NCI-H1694 treated with DMSO at 0.1 percent for 48 hours (cell line): ENCODE measurements around the gene CAPZA1.
"Not testable (repeated sequence)": the region's sequence is repeated elsewhere in the genome, so short reads cannot be mapped to it uniquely, and the experiment has no call there.

Experiments
- DNase-seq: peaks from one replicate; lab custom pipeline; 2025; lab: John Stamatoyannopoulos, UW

CAPZA1 gene

DNA sequence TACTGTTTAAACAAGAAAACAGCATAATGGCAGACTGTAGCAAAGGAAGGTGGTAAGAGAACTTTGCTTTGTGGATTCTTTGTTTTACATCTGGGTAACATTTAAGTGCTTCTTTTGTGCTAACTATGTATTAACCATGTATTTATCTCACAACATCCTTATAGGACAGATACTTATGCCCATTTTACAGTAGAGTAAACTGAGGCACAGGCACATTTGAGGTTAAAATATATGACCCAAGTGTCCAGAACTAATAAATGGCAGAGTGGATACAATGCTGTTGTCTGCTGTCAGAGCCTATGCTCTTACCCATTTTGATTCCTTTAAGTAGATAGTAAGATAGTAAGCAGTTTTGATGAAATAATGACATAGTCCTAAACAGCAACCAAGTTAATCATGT is 7.3 kb downstream of the CAPZA1 start:
- no peak for DNase-seq

DNA sequence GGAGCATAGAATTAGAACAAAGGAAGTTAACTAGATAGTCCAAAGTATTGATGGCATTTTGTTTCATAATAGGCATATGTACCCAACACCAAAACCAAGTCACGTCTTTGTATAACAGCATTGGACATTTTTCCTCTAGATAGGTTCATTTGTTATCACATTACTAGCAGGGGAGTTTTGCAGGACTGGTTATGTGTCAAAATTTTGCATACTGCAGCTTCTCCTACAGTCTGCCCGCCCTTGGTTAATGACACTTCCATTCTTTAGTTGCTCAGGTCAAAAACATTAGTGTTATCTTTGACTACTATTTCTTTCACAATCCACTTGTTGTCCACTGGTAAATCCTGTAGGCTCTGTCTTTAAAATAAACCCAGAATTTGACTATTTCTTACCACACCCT is 8.9 kb downstream of the CAPZA1 start:
- no peak for DNase-seq

DNA sequence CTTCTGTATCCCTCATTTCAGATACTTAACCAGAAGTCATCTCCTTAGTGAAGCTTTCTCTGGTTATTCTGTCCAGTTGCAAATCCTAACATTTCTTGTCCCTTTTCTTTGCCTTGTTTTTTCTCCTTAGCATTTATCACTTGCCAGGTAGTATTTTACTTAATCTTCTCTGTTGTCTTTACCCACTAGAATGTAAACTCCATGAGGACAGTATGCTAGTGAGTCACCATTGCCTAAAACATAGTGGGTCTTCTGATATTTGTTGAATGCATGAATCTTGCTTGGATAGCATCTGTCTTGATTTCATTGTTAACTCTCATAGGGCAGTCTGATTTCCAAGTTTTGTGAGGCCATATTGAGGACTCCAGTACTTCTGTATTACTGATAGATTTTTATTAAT is 9.6 kb downstream of the CAPZA1 start:
- DNase-seq, result no peak

GRCh38 chr1:112633628-112634027 is 14.0 kb downstream of the CAPZA1 start:
- no peak for DNase-seq

DNA sequence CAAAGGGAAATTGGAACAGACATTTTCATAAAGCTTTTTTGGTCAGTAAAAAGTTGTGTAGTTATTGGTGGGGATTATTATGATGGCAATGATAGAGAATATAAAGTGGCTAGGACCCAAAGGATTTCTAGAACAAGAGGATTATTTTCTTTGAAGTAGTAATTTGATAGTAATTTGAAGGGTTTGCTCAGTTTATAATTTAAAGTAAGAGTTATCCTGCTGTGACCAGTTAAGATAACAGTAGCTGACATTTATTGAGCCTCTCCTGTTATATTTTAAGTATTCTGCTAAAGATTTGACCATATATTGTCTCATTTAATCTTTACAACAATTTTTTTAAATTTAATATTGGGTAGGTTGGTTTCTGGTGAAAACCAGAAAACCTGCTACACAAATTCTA is 14.7 kb downstream of the CAPZA1 start:
- DNase-seq, result no peak

- DNase-seq, result no peak
Measured at GRCh38 chr1:112636056-112636455, 16.4 kb downstream of the CAPZA1 start.

GRCh38 chr1:112636597-112637253 is 17.1 kb downstream of the CAPZA1 start:
- DNase-seq, result no peak

GRCh38 chr1:112637254-112638109 is 17.9 kb downstream of the CAPZA1 start:
- no peak for DNase-seq

DNA sequence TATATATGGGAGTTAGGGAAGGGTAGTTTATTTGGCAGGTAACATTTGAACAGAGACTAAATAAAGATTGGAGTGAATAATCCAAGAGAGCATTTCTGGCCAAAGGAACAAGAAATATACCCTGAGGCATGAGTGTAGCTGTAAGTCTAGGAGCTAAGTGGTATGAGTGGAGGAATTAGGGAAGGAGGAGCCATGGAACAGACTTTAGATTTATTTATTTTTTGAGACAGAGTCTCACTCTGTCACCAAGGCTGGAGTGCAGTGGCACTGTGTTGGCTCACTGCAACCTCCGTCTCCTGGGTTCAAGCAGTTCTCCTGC is 18.4 kb downstream of the CAPZA1 start:
- DNase-seq, result no peak

- not testable (repeated sequence) for DNase-seq
Measured at GRCh38 chr1:112640437-112640836, 20.8 kb downstream of the CAPZA1 start.

GRCh38 chr1:112643080-112643479 is 23.4 kb downstream of the CAPZA1 start:
- no peak for DNase-seq

GRCh38 chr1:112646225-112646624 is 26.6 kb downstream of the CAPZA1 start:
- DNase-seq, result no peak

GRCh38 chr1:112651205-112651604 is 31.6 kb downstream of the CAPZA1 start:
- no peak for DNase-seq

DNA sequence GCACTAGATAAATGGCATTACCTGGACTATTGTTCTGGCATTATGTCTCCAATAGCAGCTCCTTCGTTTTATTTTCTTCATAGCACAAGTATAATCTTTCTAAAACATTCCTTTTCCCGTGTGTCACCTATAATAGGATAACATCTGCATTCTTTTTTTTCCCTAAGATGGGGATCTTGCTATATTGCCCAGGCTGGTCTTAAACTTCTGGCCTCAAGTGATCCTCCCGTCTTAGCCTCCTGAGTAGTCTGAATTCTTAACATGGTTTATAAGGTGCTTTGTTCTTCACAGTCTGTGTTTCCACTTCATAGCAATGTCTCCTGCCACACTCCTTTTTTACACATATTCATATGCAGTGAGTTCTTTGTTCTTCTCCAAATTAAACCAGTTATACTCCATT is 46.2 kb downstream of the CAPZA1 start:
- DNase-seq, result no peak

DNA sequence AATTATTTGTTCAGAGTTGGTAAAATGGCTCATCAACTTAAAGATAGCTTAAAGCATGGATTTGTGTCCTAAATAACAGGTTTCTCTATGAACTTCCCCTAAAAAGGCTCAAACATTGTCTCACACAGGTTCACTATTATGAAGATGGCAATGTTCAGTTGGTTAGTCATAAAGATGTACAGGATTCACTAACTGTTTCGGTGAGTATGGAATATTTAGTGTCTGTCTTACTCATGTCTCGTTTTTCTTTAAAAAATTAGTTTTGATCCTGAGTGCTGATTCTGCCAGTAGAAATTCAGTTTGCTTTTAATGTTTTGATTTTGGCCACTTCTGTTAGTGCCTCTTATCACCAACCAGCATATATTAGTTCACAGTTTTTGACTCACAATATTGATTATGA is 47.3 kb downstream of the CAPZA1 start:
- DNase-seq, result no peak

DNA sequence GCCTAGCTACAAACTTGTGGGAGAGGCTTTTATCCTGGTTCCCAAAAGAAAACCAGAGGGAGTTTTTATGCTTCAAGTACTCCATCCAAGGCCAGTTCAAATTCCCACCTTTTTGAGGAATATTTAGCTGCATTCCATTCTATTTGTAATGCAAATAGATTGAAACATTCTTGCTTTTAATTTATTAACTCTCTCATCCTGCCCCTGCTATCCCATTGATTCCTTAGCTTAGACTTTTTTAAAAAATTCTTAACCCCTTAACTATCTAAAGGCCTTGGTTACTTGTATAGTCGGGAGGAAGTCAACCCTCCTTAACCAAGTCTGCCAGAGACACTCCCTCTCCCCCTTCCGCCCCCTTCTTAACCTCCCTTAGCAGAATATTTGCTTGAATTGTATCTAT is 52.4 kb downstream of the CAPZA1 start:
- DNase-seq, result no peak

- DNase-seq, result no peak
Measured at GRCh38 chr1:112672842-112673241, 53.2 kb downstream of the CAPZA1 start.

DNA sequence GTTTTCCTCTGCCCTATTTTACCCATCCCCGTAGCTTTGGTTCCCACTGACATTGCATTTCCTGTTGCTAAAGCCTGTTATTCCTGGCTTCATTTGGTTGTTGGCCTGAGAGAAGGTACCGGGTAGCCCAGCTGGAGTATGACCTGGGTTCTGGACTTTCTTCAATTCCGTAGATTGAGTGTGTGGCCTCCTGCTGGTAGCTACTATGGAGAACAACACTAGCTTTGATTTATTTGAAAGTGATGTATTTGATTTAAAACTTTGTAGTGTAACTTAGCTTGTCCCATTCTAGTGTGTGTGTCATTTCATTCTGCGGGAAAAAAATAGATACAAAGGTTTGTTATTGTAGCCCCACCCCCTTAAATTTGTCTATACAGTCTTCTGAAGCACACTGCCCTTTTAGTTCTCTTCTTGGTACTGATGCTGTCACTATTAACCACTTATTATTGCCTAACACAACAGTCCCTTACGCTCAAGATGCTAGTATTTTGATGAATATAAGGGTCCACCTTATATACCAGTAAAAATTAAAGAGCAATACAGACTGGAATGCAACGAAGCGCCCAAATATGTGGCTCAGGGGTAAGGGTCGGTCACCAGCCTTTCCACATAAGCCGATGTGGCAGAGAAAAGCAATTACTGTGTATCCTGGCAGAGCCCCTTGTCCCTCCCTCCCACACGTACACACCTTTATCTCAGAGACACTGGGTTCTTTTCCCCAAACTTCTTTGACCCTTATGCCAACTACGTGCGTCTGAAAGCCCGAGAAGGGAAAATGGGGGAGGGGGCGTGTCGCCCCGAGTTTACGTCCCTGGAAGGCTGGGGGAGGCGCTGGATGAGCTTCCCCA is 54.2 kb downstream of the CAPZA1 start:
- peak; percentile 7 for DNase-seq

- peak; percentile 25 for DNase-seq
Measured at GRCh38 chr1:112674440-112674985, 54.9 kb downstream of the CAPZA1 start, which contains the start of gene MOV10. MOV10 (plus strand) TSS chr1:112674659; CDS start chr1:112674913, 254 bp downstream.

DNA sequence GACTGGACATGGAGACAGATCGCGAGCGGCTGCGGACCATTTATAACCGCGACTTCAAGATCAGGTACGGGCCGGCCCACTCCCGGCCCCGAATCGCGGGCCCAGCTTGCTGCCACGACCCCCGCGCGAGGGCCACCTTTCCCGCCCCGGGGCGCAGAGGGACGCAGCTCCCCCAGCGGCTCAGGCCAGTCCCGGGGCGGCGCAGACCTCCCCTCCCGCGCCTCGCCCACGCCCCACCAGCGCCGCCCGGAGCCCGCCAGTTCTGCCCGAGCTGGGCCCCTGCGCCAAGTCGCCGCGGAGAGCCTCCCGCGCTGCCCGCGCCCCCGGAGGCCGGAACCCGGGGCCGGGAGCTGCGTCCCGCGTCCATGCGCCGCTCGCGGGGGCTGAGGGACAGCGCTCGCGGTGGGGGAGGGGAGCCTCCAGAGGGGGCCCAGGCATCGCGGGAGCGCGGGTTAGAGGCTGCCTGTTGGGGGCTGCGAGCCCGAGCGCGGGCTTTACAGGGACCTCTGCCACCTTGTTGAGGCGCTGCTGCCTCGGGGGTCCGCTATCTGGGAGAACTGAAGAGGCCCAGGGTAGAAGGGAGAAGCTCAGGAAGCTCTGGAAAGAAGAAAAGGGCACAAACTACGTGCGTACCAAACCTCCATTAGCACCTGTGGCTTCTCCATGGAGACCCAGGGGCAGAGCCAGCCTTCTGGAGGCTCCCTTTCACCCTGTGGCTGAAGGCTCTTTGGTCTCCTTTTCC is 55.5 kb downstream of the CAPZA1 start:
- DNase-seq, result peak; percentile 6

GRCh38 chr1:112675728-112676381 is 56.2 kb downstream of the CAPZA1 start:
- no peak for DNase-seq
